HG02973 (cell line): ENCODE data around the gene CFAP52.
"Not testable (repeated sequence)": the region's sequence is repeated elsewhere in the genome, so short reads cannot be mapped to it uniquely, and the experiment has no call there.

Experiments used
- ATAC-seq: cut with Tn5 transposase; IDR thresholded peaks from one replicate; pipeline ENCODE4 v1.9.1; 2021; ENCODE audit warnings: moderate library complexity; ENCODE audit not compliant: unreplicated experiment

Gene CFAP52, protein sequence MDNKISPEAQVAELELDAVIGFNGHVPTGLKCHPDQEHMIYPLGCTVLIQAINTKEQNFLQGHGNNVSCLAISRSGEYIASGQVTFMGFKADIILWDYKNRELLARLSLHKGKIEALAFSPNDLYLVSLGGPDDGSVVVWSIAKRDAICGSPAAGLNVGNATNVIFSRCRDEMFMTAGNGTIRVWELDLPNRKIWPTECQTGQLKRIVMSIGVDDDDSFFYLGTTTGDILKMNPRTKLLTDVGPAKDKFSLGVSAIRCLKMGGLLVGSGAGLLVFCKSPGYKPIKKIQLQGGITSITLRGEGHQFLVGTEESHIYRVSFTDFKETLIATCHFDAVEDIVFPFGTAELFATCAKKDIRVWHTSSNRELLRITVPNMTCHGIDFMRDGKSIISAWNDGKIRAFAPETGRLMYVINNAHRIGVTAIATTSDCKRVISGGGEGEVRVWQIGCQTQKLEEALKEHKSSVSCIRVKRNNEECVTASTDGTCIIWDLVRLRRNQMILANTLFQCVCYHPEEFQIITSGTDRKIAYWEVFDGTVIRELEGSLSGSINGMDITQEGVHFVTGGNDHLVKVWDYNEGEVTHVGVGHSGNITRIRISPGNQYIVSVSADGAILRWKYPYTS

DNA sequence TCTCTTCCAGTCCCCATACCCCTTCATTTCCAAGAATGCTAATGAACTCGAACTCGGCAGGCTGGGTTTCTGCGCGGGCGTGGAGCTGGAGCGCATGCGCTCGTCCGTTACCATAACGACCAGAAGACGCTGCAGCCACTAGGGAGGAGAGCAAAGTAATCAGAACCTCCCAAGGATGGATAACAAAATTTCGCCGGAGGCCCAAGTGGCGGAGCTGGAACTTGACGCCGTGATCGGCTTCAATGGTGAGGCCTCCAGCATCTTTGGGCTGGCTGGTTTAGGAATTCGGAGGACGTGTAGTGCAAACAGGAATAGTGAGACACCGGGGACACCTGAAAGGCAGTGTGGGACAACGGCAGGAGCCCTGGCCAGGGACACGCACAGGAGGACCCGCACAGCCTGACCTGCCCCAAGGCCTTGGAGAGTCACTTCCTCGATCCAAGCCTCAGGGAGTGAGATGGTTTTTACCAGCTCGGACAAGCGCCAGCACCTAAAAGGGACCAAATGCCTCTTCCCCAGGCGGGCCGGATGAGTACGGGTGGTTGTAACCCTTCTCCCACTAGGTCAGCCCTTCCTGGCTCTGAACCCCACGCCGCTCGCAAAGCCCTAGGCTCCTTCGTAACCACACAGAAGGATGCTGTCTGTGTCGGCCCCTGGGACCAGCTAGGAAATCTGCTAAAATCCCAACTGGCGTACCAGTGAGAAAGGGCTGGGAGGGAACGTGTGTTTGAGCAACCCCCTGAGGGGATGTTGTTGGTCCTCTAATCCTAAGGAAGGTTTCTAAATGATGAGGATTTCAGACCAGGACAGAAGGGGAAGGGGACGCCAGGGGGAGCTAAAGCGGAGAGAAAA, at the start of gene CFAP52:
Gene CFAP52 (plus strand): TSS at position 122 of the 852 bp plus-strand sequence. CDS start 54 bp downstream, at position 176.
- peak; percentile 44 for ATAC-seq

DNA sequence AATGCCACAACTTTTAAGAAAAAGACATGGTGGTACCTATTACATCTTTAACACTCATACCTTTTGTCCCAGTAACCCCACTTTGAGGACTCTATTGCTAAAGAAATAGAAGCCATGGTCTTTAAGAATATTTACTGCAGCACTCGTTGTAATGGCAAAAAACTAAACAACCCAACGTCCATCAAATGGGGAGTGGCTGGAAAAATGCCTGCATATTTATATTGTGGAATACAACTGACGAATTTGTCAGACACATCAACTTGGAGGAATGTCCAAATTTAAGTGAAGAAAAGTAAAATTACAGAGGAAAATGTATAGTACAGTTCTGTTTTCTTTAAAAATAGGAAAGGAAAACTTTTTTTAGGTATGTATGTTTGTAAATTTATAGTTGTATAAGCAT, 48.7 kb upstream of the CFAP52 start:
- no peak for ATAC-seq

DNA sequence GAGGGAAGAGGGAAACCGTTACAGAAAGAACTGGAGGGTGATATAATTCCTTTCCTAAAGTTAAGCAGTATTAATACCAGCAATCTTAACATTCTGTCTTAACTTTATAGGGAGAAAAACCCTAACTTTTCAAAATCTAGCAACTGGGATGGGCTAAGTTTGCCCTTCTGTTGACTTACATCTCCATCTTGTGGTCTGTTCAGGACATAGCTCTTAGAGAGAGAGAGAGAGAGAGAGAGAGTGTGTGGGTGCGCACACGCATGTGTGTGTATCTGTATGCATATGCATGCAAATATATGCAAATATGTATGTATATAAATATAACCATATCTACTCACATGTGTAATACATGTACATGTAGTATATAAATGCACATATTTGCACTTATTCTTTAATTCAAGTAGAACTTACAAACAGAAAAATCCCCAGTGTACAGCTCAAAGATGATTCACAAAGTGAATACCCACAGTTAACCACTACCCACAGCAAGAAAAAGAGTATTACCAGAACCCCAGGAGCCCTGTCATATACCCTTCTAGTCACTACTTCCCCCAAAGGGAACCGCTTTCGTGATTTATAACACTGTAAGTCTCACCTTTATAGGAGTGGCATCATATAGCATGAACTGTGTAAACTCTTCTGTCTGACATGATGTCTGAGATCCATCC, 47.3 kb upstream of the CFAP52 start:
- no peak for ATAC-seq

DNA sequence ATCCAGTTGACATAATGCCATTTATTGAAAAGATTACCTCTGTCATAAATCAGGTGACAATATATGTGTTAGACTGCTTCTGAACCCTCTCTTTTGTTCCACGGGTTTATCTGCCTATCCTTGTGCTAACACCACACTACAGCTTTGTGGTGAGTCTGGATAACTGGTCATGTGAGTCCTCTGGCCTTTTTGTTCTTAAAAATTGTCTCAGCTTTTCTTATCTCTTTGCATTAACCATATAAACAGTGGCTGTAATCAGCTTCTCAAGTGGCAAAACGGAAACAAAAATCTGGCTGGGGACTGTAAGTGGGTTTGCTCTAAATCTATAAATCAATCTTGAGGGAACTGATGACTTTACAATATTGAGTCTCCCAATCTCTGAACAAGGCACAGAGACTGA, 45.4 kb upstream of the CFAP52 start:
- ATAC-seq: no peak

DNA sequence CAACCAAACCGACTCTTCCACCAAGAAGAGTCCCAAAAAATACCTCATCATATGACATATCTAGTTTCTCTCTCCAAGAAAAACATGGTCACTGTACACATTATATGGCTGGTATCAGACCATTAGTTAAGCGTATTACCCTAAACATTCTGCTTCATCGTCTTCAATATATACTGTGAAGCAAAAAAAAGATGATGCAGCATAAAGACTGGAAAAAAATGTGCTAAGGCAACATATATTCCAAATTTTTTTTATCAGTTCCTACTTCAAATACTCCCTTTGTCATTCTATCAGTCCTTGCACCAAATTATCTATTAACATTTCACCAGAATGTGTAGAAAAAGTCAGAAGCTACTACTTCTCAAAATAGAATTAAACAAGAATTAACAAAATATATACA, 43.7 kb upstream of the CFAP52 start:
- ATAC-seq: no peak

DNA sequence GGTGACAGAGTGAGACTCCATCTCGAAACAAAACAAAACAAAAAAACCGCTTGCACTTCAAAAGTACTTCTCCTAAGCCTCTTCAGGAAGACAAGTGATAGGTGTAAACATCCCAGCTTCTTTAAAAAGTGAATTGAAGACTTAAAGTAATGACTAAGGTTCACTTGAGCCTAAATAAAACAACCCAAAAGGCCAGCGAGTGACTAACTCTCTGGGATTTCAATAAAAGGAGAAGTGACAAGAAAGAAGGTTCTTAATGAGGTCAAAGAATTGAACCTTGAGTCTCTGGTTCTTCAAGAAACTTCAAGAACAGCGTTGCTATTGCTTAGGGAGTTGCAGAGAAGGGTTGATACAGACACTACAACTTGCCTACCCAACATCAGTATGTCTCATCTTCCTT, 43.0 kb upstream of the CFAP52 start:
- ATAC-seq: no peak

DNA sequence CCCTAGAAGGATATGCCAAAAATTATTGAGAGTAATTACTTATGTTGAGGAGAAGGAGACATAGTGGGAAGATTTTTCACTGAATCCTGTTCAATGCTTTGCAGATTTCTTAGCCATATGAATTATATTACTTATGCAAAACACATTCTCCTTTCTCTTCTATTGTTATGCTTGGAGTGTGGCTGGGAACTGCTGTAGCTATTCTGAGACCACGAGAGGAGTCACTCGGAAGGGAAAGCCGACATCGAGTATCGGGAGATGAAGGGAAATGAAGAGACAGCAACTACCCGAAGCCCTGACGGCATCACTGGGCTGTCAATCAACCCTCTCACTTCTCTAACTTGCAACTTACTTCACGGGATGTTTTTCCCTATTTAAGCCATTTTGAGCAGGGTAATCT, 40.4 kb upstream of the CFAP52 start:
- ATAC-seq: no peak

DNA sequence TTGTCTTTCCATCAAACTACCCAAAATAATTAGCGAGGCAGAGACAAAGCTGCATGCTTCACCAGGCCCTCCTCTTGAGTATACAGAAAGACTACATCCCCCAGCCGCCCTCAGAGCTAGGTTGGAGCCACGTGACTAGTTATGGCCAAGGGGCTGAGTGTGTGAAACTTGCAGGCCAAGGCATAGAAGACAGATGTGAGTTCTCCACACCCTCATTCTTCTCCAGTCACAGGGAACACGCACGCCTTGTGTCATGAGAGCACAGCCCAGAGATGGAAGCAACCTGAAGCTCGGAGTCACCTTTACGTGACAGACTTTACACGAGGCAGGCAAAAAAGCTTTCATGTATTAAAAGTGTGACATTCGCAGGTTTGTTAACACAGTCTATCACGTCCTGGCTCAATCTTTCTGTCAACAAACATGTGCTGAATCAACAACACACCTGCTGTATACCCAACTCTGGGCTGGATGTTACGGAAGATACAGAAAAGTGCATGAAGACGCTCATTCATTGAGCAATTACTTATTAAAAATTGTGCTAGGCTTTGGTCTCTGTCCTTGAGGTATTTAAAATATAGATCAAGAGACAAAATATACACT, 39.2 kb upstream of the CFAP52 start:
- no peak for ATAC-seq

DNA sequence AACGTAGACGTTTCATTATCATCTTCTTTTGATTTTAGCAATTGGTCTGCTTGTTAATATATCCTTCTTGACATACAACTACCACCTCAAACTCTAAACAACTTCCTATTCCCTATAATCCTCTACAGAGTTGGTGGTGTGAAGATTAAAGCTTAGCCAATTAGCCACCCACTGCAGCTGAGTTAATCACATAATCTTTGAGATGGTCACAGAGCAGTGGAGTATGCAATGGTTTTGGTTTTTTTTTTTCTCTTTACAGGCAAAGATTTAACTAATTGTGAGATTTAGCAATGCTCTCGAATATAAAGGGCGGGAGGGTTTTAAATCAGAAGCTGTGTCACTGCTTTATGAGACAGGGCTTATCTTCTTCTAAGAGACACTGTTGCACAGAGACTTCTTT, 37.8 kb upstream of the CFAP52 start:
- ATAC-seq: no peak

DNA sequence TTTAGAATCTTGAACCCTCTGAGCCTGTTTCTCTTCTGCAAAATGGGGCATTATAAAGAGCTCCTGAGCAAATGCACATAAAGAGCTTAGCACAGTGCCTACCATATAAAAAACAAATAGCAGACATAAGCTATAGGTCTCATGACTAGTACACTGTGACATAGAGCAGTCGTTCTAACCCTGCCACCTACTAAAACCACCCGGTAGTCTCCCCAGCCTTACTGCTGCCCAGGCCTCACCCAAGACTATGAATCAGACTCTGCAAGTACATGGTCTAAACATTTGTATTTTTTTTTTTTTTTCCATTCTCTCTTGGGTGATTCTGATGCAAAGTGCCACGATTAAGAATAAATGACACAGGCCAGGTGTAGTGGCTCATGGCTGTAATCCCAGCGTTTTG, 34.7 kb upstream of the CFAP52 start:
- ATAC-seq: no peak

DNA sequence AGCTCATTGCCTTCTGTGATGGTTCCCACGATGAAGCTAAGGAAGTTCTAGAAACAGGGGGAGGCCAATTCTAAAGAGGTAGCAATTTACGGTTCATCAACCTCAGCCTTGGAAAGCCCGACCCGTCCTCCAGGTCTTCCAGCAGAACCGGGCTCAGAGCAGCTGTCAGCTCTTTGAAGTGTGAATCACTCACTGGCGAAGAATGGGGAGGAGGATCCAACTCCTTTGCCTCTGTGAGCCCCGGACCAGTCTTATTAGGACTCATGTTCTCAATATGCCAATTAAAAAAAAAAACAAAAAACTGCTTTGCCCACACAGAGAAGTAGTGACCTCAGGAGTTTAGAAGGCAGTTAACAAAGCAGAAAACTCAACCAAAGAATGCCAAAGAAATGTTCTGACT, 32.2 kb upstream of the CFAP52 start:
- ATAC-seq: no peak

DNA sequence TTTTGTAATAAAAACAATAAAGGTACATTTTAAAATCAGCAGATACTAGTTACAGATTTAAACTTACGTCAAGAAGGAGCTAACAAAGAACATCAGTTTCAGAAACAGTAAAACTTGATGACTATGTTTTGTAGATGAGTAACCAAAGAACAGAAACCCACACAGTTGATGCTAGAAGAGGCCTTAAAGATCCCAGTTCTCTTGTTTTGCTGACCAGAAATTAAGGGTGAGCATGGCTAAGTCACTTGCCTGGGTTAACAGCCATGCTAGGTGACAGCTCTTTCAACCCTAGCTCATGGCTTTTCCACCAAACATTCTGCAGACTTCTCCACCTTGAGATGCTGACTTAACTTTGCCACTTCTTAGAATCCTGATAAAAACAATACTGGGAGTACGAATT, 27.2 kb upstream of the CFAP52 start:
- ATAC-seq: no peak

DNA sequence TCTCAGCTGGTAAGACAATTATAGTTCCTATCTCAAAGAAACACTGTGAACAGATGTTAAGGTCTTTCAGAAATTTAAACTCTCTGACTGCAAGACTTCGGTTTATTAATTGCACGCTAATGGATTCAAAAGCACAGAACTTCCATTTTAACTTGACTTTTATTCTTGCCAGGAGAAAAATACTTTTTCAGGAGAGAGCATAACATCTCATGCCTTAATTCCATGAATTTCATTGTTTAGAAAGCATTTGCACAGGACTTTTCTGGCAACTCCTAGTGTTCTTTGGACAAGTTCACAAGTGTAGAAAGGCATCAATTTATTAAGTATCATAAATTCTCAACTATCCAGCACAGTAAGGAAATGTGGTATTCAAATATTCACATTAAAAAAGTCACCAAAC, 23.3 kb upstream of the CFAP52 start:
- no peak for ATAC-seq

DNA sequence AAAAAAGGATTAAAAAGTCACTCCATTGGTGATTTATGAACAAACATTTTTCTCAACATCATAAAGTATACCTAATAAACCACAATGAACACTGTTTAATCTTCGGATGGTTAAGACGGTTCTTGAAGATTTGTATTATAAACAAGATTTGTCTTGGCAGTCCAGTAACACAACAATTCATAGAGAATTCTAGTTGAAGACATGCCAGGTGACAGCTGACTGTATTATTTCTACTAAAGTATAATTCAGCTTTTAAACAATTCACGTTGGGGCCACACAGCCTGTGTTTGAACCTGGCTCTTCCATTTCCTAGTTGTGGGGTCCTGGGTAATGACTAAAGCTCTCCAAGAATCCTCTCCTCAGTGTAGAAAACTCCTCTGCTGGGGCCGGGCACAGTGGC, 22.8 kb upstream of the CFAP52 start:
- no peak for ATAC-seq

DNA sequence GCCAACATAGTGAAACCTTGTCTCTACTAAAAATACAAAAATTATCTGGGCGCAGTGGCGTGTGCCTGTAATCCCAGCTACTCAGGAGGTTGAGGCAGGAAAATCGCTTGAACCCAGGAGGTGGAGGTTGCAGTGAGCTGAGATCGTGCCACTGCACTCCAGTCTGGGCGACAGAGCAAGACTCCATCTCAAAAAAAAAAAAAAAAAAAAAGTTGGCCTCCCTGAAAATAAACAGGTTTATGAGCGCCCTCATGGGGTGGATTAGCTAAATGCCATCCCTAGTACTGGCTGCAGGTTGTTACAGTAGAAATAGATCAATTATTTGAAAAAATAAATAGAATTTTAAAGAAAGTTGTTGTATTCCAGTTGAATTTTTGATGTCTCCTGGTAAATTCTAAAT, 21.7 kb upstream of the CFAP52 start:
- not testable (repeated sequence) for ATAC-seq

DNA sequence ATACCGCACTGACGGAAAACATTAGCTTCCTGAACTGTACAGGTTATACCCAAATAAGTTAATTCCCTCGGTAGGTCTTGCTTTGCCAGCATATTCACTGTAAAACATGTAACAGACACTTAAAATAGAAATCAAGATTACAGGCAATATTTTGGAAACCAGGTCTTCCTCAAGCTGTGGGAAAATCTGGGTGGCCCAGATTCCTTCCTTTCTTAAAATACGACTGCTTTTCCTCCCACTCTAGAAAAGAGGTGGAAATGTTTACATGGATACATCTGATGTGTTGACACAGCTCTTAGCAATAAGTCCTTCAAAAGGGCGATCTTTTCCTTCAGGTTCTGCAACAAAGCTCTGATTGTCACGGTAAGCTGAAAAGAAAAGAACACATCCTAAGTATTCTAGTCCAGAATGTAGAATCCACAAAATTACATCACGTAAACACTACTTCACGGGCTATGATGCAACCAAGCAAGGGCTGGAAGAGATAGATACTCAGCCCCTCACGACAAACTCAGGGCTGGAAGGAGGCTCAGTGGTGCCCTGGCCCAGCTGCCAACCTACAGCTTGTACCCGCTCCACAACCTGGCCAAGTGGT, 19.2 kb upstream of the CFAP52 start:
- no peak for ATAC-seq

DNA sequence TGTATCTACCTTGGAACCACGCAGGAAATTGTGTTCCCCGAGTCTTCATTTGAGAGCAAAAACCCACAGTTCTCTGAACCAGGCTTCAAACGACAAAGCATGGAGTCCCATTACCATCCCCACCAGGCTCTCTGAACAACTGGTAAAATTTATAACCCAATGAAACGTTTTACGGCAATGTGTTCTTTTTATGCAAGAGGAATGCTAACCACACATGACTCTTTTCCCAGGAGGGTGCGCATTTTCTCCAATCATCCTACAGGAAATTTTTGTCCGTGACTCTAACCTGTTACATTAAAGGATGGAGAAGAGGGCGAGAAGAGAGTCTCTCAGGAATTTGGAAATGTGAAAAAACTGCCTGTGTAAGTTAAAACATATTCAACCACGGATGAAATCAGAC, 18.6 kb upstream of the CFAP52 start:
- ATAC-seq: no peak

DNA sequence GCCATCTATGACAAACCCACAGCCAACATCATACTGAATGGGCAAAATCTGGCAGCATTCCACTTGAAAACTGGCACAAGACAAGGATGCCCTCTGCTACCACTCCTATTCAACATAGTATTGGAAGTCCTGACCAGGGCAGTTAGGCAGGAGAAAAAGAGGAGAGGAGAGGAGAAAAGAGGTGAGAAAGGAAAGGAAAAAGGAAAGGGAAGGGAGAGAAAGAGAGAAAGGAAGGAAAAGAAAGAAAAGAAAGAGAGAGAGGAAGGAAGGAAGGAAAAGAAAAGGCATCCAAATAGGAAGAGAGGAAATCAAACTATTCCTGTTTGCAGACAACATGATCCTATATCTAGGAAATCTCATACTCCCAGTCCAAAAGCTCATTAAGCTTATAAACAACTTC, 12.3 kb upstream of the CFAP52 start:
- no peak for ATAC-seq

DNA sequence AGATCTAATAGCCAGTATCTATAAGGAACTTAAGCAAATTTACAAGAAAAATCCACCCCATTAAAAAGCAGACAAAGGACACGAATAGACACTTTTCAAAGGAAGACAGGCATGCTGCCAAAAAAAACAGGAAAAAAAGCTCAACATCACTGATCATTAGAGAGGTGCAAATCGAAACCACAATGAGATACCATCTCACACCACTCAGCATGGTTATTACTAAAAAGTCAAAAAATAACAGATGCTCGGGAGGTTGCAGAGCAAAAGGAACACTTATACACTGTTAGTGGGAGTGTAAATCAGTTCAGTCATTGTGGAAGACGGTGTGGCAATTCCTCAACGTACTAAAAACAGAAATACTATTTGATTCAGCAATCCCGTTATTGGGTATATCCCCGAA, 10.4 kb upstream of the CFAP52 start:
- no peak for ATAC-seq

DNA sequence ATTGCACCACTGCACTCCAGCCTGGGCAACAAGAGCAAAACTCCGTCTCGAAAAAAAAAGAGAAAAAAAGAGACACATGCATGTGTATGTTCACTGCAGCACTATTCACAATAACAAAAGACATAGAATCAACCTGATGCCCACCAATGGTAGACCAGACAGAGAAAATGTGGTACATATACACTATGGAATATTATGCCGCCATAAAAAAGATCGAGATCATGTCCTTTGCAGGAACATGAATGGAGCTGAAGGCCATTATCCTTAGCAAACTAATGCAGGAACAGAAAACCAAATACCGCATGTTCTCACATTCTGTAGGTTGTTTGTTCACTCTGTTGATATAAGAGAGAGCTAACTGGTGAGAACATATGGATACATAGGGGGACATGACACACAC, 9.7 kb upstream of the CFAP52 start:
- ATAC-seq: not testable (repeated sequence)
